Hindlimb muscle (tissue), 1 donor: ENCODE data around the gene MTOR. TPM values are rescaled to one million over a fixed set of nuclear protein-coding genes. Genes with fewer than 3 reads are reported as not detected.
"Not testable (repeated sequence)": the region's sequence is repeated elsewhere in the genome, so short reads cannot be mapped to it uniquely, and the experiment has no call there.

Experiments used
- DNase-seq: peaks from one replicate; pipeline ENCODE4 v3.0.0-alpha.2; 2013
- polyA plus RNA-seq: library from polyadenylated mRNA; unstranded; fragments of 120-200 nt; gene quantifications from one replicate; pipeline ENCODE4 v1.2.1, GENCODE V29; 2013; ENCODE audit not compliant: insufficient read length

MTOR gene
- polyA plus RNA-seq, 1 donor: 32.2 TPM

GRCh38 chr1:11179749-11180148 is 82.6 kb downstream of the MTOR start:
- DNase-seq: not testable (repeated sequence)

GRCh38 chr1:11179125-11179524 is 83.2 kb downstream of the MTOR start:
- DNase-seq: no peak

GRCh38 chr1:11178021-11179015 is 84.0 kb downstream of the MTOR start:
- DNase-seq: peak; percentile 18

GRCh38 chr1:11176081-11176706 is 86.2 kb downstream of the MTOR start:
- DNase-seq: no peak

- DNase-seq: no peak
These were observed 86.9 kb downstream of the MTOR start for GRCh38 chr1:11175461-11175860.

- DNase-seq: no peak
These were observed 87.9 kb downstream of the MTOR start for GRCh38 chr1:11174261-11174942.

GRCh38 chr1:11170102-11170501 is 92.2 kb downstream of the MTOR start:
- DNase-seq: no peak

GRCh38 chr1:11169202-11169601 is 93.1 kb downstream of the MTOR start:
- no peak for DNase-seq

- DNase-seq: no peak
These were observed 93.6 kb downstream of the MTOR start for GRCh38 chr1:11168731-11169130.

GRCh38 chr1:11166744-11167143 is 95.6 kb downstream of the MTOR start:
- DNase-seq: not testable (repeated sequence)

GRCh38 chr1:11162752-11163151 is 99.6 kb downstream of the MTOR start:
- not testable (repeated sequence) for DNase-seq

GRCh38 chr1:11158720-11159321 is 103.5 kb downstream of the MTOR start:
- no peak for DNase-seq

- DNase-seq: no peak
These were observed 104.1 kb downstream of the MTOR start for GRCh38 chr1:11158291-11158690.

GRCh38 chr1:11157867-11158266 is 104.5 kb downstream of the MTOR start:
- DNase-seq: peak; percentile 54

- DNase-seq: no peak
These were observed 105.0 kb downstream of the MTOR start for GRCh38 chr1:11157394-11157793.

GRCh38 chr1:11156963-11157362 is 105.4 kb downstream of the MTOR start:
- no peak for DNase-seq

GRCh38 chr1:11156441-11156840 is 105.9 kb downstream of the MTOR start:
- no peak for DNase-seq

- no peak for DNase-seq
These were observed 109.2 kb downstream of the MTOR start for GRCh38 chr1:11153184-11153583.

- no peak for DNase-seq
These were observed 109.6 kb downstream of the MTOR start for GRCh38 chr1:11152755-11153154.

- DNase-seq: no peak
These were observed 110.3 kb downstream of the MTOR start for GRCh38 chr1:11151826-11152612.

GRCh38 chr1:11151114-11151513 is 111.2 kb downstream of the MTOR start:
- DNase-seq: no peak

GRCh38 chr1:11150326-11150725 is 112.0 kb downstream of the MTOR start:
- peak; percentile 68 for DNase-seq
